Stimulated activated CD8-positive, alpha-beta memory T cell treated with anti-CD3 and anti-CD28 coated beads, Interleukin-2, amount 100 ng/mL, for 48 hours (primary cell): ENCODE results near the gene CTSK.
"Not testable (repeated sequence)": the region's sequence is repeated elsewhere in the genome, so short reads cannot be mapped to it uniquely, and the experiment has no call there.

Experiments
- DNase-seq, 2 donors: peaks; one replicate each; pipeline ENCODE4 v3.0.0-alpha.2; 2020; ENCODE audit warnings: low read depth in 2 of 2

Gene CTSK

GRCh38 chr1:150805899-150806298 is 2.2 kb downstream of the CTSK start:
- DNase-seq: no peak

- DNase-seq: no peak
These were observed 3.4 kb downstream of the CTSK start for GRCh38 chr1:150804671-150805070.

GRCh38 chr1:150799089-150799488 is 9.0 kb downstream of the CTSK start:
- no peak for DNase-seq

GRCh38 chr1:150798525-150798924 is 9.5 kb downstream of the CTSK start:
- no peak for DNase-seq

GRCh38 chr1:150796374-150796773 is 11.7 kb downstream of the CTSK start:
- DNase-seq: no peak

- DNase-seq: not testable (repeated sequence)
These were observed 14.3 kb downstream of the CTSK start for GRCh38 chr1:150793778-150794177.

GRCh38 chr1:150793221-150793620 is 14.8 kb downstream of the CTSK start:
- DNase-seq: no peak

- no peak for DNase-seq
These were observed 16.5 kb downstream of the CTSK start for GRCh38 chr1:150791585-150791984.

- DNase-seq: no peak
These were observed 18.7 kb downstream of the CTSK start for GRCh38 chr1:150789396-150789795.

- no peak for DNase-seq
These were observed 19.1 kb downstream of the CTSK start for GRCh38 chr1:150788946-150789345.

- DNase-seq: no peak
These were observed 20.6 kb downstream of the CTSK start for GRCh38 chr1:150787455-150787854.

GRCh38 chr1:150780510-150780909 is 27.6 kb downstream of the CTSK start:
- no peak for DNase-seq

GRCh38 chr1:150778409-150778808 is 29.7 kb downstream of the CTSK start:
- DNase-seq: no peak

- DNase-seq: no peak
These were observed 30.5 kb downstream of the CTSK start for GRCh38 chr1:150777544-150777943.

- not testable (repeated sequence) for DNase-seq
These were observed 32.0 kb downstream of the CTSK start for GRCh38 chr1:150775931-150776505.

- no peak for DNase-seq
These were observed 32.8 kb downstream of the CTSK start for GRCh38 chr1:150775276-150775675.

GRCh38 chr1:150772326-150772725 is 35.7 kb downstream of the CTSK start:
- no peak for DNase-seq

GRCh38 chr1:150767704-150768103 is 40.4 kb downstream of the CTSK start:
- DNase-seq: not testable (repeated sequence)

- not testable (repeated sequence) for DNase-seq
These were observed 42.1 kb downstream of the CTSK start for GRCh38 chr1:150765977-150766301.

GRCh38 chr1:150765296-150765976 is 42.6 kb downstream of the CTSK start, which contains the start of gene CTSS:
TSS of gene CTSS (minus strand) at chr1:150765778. CDS start at chr1:150764763, 1,015 bp downstream.
- DNase-seq: no peak

GRCh38 chr1:150764617-150765101 is 43.4 kb downstream of the CTSK start:
- DNase-seq: no peak

GRCh38 chr1:150763018-150763417 is 45.0 kb downstream of the CTSK start:
- no peak for DNase-seq

GRCh38 chr1:150762552-150762951 is 45.5 kb downstream of the CTSK start:
- no peak for DNase-seq

- no peak for DNase-seq
These were observed 46.3 kb downstream of the CTSK start for GRCh38 chr1:150761801-150762200.
